H1 (cell line): ENCODE data around the gene GPC2. TPM values are rescaled to one million over a fixed set of nuclear protein-coding genes. Genes with fewer than 3 reads are reported as not detected.

Source experiments
- CHD7 ChIP-seq: fragments of 300-600 bp; sonication (generic); IDR thresholded peaks from 2 replicates; pipeline ENCODE4 v1.7.1; 2012; ENCODE audit warnings: low read length, moderate library complexity, mild to moderate bottlenecking, inconsistent platforms; ENCODE audit not compliant: insufficient replicate concordance
- JUND ChIP-seq: IDR thresholded peaks from 2 replicates; pipeline ENCODE4 v1.6.1; 2011; ENCODE audit warnings: mild to moderate bottlenecking, improper control_type of control experiment, low read length
- RFX5 ChIP-seq: IDR thresholded peaks from 2 replicates; pipeline ENCODE4 v1.6.1; 2011; ENCODE audit warnings: low read depth, low read length, improper control_type of control experiment, borderline replicate concordance
- SRF ChIP-seq: IDR thresholded peaks from 2 replicates; pipeline ENCODE4 v1.6.1; 2011; ENCODE audit warnings: mild to moderate bottlenecking, low read depth, low read length, moderate library complexity
- polyA plus RNA-seq, 7 experiments: library from polyadenylated mRNA; depleted of rRNA in 3 of 7; stranded (reverse) in 5 of 7; unstranded in 2 of 7; fragments of >200 nt in 5 of 7; fragments of 200-250 nt in 2 of 7; gene quantifications; 1 replicate in 5 of 7; 2 replicates in 1 of 7; 4 replicates in 1 of 7; pipeline versions ENCODE4 v1.2.1 to v1.2.3, GENCODE V29; 2011 to 2013; ENCODE audit warnings: missing spikeins in 2 of 7, mixed read lengths in 2 of 7
- total RNA-seq: library from RNA; stranded (reverse); fragmentation: NEBNext Ultra II Directional; extraction: Animal tissue kit (Norgen Biotek cat#: 25700); gene quantifications from 2 replicates; pipeline ENCODE4 v1.2.1, GENCODE V29; 2021

The GPC2 gene
- total and polyA plus RNA-seq, 2 of the 8 experiments (the other 6 are each of a cell fraction or from before 2014, with no cell fraction given) = 25.3 to 44.8 TPM

DNA sequence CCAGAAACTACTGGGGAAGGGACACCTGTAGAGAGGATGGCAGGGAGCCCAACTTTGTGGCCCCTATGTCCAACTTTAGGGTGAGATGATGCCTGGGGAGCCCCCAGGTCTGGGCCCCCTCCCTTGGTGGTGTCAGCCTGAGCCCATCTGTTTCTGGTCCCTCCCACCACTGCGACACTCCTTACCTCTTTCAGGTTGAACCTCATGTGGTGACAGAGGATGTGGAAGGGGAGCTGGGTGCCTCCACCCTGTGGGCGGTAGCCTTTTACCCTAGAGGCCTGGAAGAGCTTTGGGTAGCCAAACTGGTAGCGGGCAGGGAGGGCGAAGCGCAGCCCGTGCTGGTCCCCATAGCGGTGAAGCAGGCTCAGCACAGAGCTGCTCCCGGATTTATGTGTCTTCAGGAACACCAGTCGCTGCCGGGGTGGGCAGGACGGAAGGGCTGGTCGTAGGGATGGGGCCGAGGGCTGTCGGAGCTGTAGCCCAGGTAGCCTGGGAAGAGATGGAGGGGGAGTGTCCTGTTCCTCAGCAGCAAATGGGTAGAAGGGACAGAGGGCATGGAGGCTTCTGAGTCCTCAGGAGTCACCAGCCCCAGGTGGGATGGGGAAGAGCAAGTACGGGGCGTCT, 10.8 kb downstream of the GPC2 start (continued):
- TF ChIP-seq CHD7 = no peak
- TF ChIP-seq JUND = no peak
- no peak for TF ChIP-seq RFX5
- TF ChIP-seq SRF = no peak
- TF ChIP-seq, all 59 proteins: peak for 0
